ENCODE data around the gene IFIT3. TPM values are rescaled to one million over a fixed set of nuclear protein-coding genes. Genes with fewer than 3 reads are reported as not detected.

IFIT3 gene
- total and polyA plus RNA-seq, 9 of the 15 experiments (the other 6 are each of a cell fraction or from before 2014, with no cell fraction given), result 0.23 to 2.2 (median 0.77) TPM

GRCh38 chr10:89278034-89278535 is 49.7 kb upstream of the IFIT3 start:
- 0% methylated on average over 1 of the region's 1 CpG for WGBS (ENCODE audit: insufficient coverage, low coverage, missing lambda C conversion rate)
- CTCF ChIA-PET (ENCODE audit: low intra/inter-chr PET ratio), result no interaction called here
- Histone ChIP-seq H3K9me3 (replicated peaks; ENCODE audit: control insufficient read depth, insufficient read depth, low read depth, low read length) (no peaks in the 10 kb centered on the region), H3K4me3 (no peak overlapping the region), H3K79me2 (ENCODE audit: control insufficient read depth, insufficient read depth, low read length) (no peaks in the 10 kb centered on the region), H3K4me2 (ENCODE audit: insufficient read depth, low read length) (no peak overlapping the region), H3K27ac (ENCODE audit: extremely low read depth, low read depth, low read length) (no peak overlapping the region), H3K9ac (ENCODE audit: insufficient read depth in 1 of 2, low read depth in 2 of 2, low read length in 2 of 2) (no peak overlapping the region), H3K27me3 (ENCODE audit: control insufficient read depth in 2 of 2, insufficient read depth in 2 of 2, low read length in 2 of 2) (peaks cover 0 to 4% of the 10 kb centered on the region in 2 experiments; a peak in 1 of 5 replicates), H3K9me1 (ENCODE audit: control insufficient read depth, insufficient read depth, low read length) (no peaks in the 10 kb centered on the region), H3K4me1 (replicated peaks in 1 of 2; ENCODE audit: control insufficient read depth in 2 of 2, insufficient read depth in 2 of 2, low read length in 2 of 2) (no peaks in the 10 kb centered on the region), H4K20me1 (replicated peaks; ENCODE audit: control insufficient read depth, insufficient read depth, low read length) (no peaks in the 10 kb centered on the region), H3K36me3 (ENCODE audit: control insufficient read depth, insufficient read depth, low read length) (no peaks in the 10 kb centered on the region), H2AFZ (ENCODE audit: low read depth, low read length) (no peak overlapping the region)
- POLR2A ChIA-PET, result no interaction called here
- ATAC-seq (no peak), FAIRE-seq (no peak), DNase-seq (ENCODE audit: extremely low read depth in 1 of 4, low spot score in 3 of 4) (no peak)
- TF ChIP-seq MCM3 (IDR thresholded peaks at IDR 0.05), result no peak
- no peak for TF ChIP-seq MAFF (IDR thresholded peaks at IDR 0.05; ENCODE audit: low read length)
- no peak for TF ChIP-seq FUS (optimal IDR thresholded peaks at IDR 0.05; ENCODE audit: low read depth, low read length)
- TF ChIP-seq MCM7 (IDR thresholded peaks at IDR 0.05), result no peak
- TF ChIP-seq ZNF717 (CRISPR knock-in tag; IDR thresholded peaks at IDR 0.05), result no peak
- TF ChIP-seq RHOXF2B (CRISPR knock-in tag; conservative IDR thresholded peaks at IDR 0.05), result no peak
- no peak for TF ChIP-seq CBFA2T2 (conservative IDR thresholded peaks at IDR 0.05)
- no peak for TF ChIP-seq FOXK2 (conservative IDR thresholded peaks at IDR 0.05 in 1 of 2, IDR thresholded peaks at IDR 0.05 in 1 of 2; ENCODE audit: low read depth in 2 of 2)
- TF ChIP-seq LCOR (CRISPR knock-in tag; IDR thresholded peaks at IDR 0.05), result no peak
- TF ChIP-seq CLOCK (CRISPR knock-in tag; IDR thresholded peaks at IDR 0.05; ENCODE audit: borderline replicate concordance), result no peak
- TF ChIP-seq CREB1 (IDR thresholded peaks at IDR 0.05), result no peak
- TF ChIP-seq CREB1 (CRISPR knock-in tag; IDR thresholded peaks at IDR 0.05), result no peak
- TF ChIP-seq HINFP (tag; conservative IDR thresholded peaks at IDR 0.05; ENCODE audit: low read depth), result no peak
- TF ChIP-seq TEAD1 (CRISPR knock-in tag; IDR thresholded peaks at IDR 0.05), result no peak
- no peak for TF ChIP-seq HEY1 (CRISPR knock-in tag; IDR thresholded peaks at IDR 0.05; ENCODE audit: borderline replicate concordance)
- intact Hi-C loops (cut with micrococcal nuclease), result no loop called here
- no TSS peak for BruUV-seq (replicated peaks)
- in situ Hi-C loops (cut with MboI), result no loop called here

All from K562 (cell line).